T-helper 22 cell (primary cell): ENCODE measurements around the gene FRMD5.
A peak's percentile ranks its signal among the peaks of the same experiment; 100 is the strongest.

ENCODE experiments used
- DNase-seq: peaks from one replicate; pipeline ENCODE4 v3.0.0-alpha.2; 2020; ENCODE audit warnings: low read depth

Gene FRMD5

DNA sequence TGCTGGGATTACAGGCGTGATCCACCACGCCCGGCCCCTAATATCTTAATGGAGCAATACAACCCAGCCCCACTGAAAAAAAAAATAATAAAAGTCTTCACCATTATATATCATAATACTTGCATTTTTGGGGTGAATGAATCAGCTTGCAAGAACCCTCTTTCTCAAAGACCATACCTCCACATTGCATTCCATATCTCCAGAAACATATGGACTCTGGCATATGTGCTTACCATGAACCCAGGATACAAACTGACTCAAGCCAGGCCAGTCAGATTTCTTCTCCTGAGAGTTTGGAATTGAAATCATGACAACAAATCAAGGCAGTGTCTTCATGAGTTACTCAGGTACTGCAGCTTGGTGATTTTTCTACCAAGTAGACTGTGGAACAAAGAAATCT lies 101.2 kb downstream of the FRMD5 start:
- no peak for DNase-seq

DNA sequence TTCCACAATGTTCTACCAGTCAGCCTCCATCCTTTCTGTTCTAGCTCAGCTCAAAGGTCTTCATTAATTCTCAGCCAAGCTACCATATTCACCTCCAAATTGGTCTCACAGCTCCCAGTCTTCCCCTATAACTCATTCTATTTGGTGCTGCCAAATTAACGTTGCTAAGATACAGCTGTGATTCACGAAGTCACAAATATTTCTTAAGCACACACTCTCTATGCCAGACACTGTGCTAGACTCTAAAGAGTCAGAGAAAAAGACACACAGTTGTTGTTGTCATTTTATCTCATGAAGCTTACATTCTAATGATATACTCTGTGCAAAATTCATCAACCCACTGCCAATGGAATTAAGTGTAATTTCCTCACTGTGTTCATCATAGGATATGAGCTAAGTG lies 102.8 kb downstream of the FRMD5 start:
- DNase-seq, result no peak

DNA sequence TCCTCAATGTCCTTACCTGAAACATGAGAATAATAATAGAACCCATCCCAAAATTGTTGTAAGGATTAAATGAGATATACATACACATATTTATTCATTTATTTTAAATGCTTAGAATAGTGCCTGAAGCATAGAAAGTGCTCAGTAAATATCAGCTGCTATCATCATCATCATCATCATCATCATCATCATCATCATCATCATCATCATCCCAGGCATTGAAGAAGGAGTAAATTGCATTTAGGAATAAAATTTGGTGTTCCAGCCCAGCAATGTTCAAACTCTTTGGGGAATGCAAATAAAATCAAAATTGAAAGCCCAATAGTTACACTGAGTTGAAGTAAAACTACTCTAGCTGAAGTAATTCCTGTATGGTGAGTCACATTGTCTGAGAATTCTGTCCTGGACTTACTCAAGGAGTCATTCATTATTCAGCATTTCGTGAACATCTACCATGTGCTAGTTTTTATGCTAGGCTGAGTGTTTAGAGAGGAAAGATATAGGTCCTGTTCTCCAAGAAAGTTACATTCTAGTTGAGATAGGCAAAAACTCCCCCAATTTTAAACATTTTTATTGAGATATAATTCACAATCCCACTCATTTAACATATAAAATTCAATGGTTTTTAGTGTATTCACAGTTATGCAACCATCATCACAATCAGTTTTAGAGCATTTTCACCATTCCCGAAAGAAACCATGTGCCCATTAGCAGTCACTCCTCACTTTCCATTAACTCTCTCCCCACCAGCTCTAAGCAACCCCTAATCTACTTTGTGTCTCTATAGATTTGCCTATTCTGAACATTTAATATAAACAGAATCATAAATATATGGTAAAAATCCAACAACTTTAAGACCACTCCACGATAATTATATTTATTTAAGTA lies 107.2 kb downstream of the FRMD5 start:
- DNase-seq, result no peak

DNA sequence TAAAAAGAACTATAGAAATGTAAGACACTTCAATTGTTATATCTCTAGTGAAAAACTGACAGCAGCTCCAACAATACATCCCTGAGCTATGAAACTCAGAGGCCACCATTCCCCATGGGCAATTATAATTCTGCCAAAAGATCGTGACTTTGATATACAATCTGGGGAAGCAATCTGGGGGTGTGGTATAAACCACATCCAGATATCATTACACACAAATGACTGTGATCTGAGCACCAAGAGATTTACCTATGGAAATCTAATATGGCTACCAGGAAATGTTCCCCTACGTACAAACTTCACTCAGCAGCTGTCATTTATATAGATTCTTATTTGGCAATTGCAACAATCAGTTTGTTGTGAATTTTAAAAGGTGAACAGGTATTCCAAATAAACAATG lies 110.3 kb downstream of the FRMD5 start:
- no peak for DNase-seq

DNA sequence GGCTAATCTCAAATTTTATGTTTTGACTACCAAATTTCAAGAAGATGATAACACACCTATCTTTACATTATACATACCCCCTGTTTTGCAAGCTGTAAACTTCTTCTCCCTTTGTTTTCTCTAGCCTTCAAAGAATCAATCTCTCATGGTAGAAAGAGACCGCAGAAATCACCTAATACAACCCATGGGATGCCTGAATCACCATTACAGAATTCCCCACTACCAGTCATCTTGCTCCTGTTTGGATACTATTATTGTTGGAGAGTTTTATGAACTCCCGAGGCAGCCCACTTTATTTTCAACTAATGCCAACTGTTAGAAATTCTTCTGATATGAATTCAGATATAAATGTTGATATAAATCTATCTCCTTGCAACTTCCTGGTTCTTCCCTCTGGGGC lies 110.9 kb downstream of the FRMD5 start:
- no peak for DNase-seq

DNA sequence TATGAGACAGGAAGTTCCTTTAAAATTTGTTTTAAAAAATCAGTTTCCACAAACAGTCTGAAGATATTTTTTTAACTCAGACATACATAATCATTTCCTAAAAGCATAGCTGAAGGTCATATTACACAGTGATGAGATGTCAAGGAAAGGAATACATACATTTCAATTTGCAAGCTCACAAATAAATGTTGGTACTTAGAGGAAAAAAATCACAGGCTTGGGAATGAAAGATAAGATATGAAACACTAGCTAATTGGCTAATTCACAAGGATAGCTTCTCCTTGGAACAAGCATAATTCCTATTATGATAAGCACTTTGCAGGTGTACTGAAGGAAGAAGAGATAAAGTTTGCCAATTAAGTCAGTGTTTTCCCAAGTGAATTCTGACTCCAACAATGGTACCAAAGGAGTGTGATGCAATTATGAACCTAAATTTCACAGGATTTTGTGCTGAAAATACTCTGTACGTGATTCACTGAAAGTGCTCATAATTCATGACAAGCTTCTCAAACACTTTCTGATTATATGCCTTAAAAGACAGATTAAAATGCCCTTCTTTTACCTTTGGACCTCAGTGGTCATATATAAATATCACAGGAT lies 112.4 kb downstream of the FRMD5 start:
- DNase-seq, result no peak

DNA sequence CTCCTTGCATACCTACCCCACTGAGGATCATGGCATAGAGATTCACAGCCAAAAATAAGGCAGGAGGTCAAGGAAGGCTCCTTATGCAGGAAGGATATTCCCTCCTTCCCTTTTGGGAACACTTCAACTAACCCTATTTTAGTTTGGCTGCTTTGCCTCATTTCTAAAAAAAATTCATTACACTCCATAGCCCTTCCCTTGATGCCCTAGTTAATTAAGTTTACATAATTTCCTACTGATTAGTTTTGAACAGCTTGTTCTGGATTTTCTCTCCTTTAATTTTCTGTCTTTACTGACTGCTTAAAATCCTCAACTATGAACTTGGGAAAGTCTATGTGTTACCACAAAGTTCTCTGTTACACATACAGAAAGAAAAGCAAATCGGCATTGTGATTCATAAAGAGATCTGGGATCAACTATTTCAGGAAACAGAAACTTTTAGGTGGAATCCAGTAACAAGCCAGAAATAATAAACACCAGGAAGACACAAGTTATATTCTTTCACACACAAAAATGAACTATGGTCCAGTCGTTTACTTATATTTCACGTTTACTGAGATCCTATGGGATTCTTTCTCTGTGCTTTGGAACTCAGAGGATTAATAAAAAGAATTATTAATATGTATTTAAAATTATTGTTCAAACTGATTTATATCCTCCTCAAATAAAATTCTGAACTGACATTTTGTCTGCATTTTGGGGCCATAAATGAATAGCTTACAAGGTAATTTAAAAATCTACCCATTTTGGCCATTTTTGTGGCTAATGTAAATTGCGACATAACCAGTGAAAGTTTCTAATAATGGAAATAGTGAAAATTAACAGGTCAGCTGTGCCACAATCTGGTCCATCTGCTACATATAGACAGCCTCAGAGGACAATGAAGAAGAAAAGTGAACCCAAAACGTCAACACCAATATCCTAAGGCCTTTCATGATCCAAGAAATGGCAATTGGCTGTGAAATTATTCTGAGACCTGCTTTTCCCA lies 113.8 kb downstream of the FRMD5 start:
- no peak for DNase-seq

DNA sequence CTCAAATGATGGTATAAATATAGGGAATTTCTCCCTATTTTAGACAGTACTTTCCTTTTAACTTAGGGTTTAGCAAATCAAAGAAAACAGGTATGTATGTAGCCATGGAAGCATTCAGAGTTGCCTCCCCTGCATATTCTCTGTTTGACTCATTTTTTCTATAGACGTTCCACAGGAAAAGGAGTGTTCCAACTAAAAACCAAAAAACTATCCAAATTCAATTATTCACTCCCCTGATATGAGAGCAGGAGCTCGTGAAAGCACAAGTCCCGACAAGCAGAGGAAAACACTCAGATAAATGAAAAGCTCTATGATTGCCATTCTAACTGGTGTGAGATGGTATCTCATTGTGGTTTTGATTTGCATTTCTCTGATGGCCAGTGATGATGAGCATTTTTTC lies 119.5 kb downstream of the FRMD5 start:
- DNase-seq, result no peak

DNA sequence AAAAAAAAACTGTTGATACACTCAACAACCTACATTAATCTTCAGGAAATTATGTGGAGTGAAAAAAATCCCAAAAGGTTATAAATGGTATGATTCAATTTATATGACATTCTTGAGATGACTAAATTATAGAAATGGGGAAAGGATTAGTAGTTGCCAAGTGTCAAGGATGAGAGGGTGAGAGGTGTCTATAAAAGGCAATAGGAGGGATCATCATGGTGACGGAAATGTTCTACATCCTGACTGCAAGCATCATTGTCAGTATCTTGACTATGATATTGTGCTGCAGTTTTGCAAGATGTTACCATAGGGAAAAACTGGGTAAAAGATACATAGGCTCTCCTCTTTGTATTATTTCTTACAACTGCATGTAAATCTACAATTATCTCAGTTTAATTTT lies 125.6 kb downstream of the FRMD5 start:
- DNase-seq, result no peak

DNA sequence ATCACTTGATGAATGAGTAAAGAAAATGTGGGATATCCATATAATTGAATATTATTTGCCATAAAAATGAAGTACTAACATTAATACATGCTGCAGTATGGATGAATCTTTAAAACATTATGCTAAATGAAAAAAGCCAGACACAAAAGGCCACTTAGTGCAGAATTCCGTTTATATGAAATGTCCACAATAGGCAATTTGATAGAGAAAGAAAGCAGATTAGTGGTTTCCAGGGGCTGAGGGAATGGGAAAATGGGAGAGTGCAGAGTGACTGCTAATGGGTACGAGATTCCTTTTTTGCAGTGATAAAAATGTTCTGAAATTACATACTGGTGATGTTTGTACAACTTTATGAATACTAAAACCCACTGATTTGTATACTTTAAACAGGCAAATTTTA lies 126.7 kb downstream of the FRMD5 start:
- DNase-seq, result no peak

DNA sequence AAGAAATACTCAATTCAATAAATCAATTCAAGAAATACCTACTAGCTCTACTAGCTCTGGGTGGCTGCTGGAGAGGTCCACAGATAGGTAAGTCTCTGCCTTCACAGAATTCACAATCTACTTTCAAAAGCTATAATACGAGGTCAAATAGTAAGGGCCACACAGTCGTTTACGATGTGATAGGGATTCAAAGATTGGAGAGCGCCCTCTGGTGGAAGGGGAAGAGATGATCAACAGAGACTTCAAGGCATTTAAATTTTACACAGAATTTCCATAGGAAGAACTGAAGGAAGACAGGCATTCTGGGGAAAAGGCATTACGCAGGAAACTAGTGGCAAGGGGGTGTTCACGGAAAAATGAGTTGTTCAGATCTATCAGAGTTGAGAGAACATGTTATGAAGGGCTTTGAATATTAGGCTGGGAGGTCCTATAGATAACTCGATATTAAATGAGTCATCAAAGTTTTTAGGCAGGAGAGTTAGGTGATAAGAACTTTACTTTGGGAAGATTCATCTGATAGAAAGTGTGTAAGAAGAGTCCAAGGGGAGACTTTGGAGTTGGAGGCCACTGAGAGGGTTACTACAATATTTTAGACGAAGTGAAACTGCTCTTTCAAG lies 128.8 kb downstream of the FRMD5 start:
- peak; percentile 7 for DNase-seq

DNA sequence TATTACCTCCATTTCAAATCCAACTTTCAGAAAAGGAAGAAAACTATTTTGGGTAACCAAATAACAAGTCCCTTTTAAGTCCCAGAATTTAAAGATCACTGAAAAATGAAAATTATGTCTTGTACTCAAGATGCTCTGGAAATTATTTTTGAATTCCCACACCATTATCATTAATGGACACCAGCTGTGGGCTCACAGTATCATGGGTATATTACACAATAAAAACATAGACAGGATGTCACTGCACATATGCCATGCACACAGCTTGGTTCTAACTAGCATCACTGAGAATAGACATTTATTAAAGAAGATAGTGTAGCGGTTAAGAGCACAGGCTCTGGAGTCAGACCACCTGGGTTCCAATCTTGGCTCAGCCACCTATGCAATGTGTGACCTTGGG lies 130.4 kb downstream of the FRMD5 start:
- DNase-seq, result no peak

DNA sequence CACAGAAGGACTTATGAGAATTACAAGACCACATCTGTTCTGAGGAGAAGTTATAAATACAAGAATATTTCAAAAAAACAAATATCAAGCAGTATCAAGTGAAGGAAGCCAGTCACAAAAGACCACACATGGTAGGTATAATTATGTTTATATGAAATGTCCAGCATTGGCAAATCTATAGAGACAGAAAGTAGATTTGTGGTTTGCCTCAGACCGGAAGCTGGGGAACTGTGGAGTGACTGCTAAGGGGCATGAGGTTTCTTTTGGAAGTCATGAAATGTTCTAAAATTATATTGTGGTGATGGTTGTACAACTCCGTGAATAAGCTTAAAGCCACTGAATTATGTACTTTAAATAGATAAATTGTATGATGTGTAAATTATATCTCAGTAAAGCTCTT lies 136.9 kb downstream of the FRMD5 start:
- DNase-seq, result no peak

DNA sequence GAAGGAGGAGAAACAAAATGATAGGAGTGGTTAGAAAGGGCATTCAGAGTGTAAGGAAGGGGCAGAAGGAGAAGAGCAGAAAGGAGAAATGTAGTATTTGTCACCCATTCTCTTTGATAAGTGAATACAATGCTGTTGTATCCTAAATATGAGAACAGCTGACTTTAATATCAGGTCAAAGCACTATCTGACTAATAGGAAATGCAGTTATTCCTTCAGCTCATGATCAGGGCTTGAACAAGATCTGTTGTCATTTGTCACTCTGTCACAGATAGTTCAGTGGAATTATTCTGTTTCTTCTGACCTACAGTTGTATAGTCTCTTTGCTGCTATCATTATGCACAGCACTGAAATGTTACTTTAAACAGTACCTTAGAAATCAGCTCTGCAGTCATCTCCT lies 149.4 kb downstream of the FRMD5 start:
- DNase-seq, result no peak

DNA sequence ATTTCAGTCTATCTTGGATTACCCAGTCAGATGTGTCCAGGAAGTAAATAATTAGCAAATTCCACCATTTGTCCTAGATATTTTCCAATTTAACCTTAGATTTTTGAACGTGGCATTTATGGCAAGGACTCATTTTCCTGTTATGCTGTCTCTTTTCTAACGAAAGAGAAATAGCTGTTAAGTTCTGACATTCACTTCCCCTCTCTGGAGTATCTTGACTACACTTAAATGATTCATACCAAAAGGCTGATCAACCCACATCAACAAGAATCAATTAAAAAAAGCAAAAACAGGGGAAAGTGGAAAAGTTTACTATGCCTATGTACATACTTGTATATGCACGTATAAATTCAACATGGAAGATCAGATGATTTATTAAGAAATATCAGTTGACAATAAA lies 149.9 kb downstream of the FRMD5 start:
- DNase-seq, result no peak

DNA sequence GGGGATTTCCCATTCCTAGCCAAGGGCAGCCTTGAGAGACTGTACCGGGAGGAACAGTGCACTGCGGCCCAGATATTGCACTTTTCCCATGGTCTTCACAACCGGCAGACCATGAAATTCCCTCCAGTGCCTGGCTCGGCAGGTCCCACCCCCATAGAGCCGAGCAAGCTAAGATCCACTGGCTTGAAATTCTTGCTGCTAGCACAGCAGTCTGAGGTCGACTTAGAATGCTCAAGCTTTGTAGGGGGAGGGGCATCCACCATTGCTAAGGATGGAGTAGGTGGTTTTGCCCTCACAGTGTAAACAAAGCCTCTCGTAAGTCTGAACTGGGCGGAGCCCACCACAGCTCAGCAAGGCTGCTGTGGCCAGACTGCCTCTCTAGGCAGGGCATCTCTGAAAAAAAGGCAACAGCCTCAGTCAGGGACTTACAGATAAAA lies 156.3 kb downstream of the FRMD5 start:
- no peak for DNase-seq

DNA sequence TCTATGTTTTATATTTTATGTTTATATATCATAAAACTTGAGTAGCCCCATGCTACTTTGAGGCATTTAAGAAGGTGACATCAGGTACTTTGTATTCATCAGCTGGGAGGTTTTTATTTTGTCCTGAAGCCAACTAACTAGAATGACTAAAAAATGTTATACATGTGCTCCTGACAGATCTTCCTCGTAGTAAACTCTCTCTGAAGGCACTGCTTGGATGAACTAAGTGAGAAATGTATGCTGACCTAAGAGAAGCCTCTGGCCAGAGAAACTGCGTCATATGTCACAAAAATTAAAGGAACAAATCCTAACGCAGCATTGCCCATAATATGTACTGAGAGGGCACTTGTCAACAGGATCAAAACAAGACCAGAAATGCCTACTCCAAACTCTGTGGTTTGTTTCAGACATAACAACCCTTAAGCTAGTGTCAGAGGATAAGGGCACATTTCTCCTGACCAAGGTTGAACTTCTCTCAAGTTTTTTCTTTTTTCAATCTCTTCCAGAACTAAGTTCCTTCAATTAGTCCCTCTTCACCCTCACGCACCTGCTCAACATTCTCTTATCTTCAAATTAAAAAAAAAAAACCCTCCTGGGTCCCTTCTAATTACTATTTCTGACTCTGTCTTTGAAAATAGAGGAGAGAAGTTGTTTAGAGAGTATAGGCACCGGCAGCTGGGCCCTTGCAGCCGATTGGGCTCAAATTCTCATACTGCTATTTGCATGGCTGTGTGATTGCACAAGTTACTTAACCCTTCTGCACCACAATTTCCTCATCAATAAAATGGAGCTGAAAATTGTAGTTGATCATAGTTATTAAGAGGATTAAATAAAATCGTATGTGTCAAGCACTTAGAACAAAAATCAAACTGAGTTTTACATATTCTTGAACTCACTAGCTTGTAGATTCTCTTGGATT lies 159.0 kb downstream of the FRMD5 start:
- no peak for DNase-seq

DNA sequence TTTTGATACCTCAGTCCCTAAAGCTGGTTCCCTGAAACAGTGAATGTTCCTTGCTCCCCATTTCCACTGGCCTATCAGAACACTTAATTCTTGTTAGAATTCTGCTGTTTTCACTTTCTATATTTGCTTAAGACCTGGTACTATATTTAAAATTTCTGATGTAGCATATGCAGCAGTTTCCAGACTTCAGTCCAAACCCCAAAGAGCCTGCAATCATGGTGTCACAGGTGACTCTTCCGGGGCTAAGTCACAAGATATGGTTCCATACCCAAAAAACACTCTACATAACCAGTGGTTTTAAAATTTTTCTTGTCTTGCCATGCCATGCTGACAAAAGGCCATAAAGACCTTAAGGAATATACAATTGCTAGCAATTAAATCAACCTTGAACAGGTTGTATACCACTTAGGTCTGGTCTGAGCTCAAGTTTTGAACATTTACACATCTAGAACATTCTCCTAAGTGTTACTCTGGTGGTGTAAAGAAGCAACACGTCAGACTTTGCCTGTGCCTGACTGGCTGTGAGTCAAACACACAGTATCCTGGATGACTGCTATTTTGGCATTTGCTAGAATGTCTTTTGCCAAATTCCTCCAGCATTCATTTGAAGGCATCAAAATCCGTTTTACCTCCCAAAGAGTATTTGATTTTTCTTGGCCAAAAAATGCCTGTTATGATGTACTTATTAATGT lies 160.0 kb downstream of the FRMD5 start:
- DNase-seq, result no peak

DNA sequence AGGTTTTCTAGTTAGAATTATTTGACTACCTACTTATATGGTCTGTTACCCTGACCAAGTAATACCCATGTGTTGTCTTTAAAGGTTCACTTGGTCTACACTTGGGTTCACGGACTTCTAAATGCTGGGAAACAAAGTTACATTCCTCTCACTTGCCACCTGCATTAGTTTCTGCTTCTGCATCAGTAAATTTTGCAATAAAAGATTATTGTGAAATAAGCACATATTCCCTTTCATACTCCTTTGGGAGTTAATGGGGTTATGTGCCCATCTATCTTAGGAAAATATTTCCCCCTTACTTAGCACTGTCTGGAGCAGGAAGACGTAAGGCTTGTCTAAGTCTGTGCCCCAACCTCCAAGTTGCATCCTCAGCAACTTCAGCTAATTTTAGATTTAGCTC lies 160.7 kb downstream of the FRMD5 start:
- DNase-seq, result no peak

DNA sequence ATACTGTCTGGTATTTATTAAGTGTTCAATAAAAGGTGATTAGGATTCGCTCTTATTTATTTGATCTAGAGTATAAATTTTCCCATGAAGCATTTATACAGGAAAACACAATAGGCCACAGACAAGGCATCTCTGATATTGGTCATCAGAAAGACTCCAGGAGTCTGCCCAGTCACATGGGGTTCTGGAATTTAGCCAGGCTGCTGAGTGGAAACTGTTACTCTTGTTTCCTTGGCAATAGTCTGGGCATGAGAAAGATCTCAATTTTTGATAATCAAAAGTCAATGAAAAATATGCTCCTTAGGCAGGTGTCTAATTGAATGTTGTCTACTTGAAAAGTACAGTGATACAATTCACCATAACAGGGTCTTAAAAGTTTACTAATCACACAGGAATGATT lies 161.2 kb downstream of the FRMD5 start:
- no peak for DNase-seq
